AG04450 (cell line): ENCODE measurements around the gene MAD1L1. TPM values are rescaled to one million over a fixed set of nuclear protein-coding genes. Genes with fewer than 3 reads are reported as not detected.

ENCODE experiments used
- CTCF ChIA-PET: fragments of 300-600, 350-600 bp; formaldehyde crosslinking; extraction: SDS; loops from one replicate; lab custom pipeline; 2022; ENCODE audit warnings: antibody characterized with exemption, inconsistent platforms; lab: Charles Lee
- POLR2A ChIA-PET: fragments of 350-600 bp; formaldehyde crosslinking; extraction: SDS; loops from one replicate; lab custom pipeline; 2021; ENCODE audit warnings: antibody characterized with exemption, inconsistent platforms; lab: Yijun Ruan, JAX
- DNase-seq: peaks from one replicate; pipeline ENCODE4 v3.0.0-alpha.2; 2011; ENCODE audit warnings: low read depth, low spot score
- H3K27ac ChIP-seq: one replicate; pipeline ENCODE4 v1.5.1; 2012; ENCODE audit warnings: low read depth, low read length, control low read depth
- H3K27me3 ChIP-seq: one replicate; pipeline ENCODE4 v1.6.0; 2012; ENCODE audit warnings: low read length; ENCODE audit not compliant: control insufficient read depth, insufficient read depth
- H3K4me3 ChIP-seq: 2 replicates; pipeline ENCODE4 v1.5.1; 2011; ENCODE audit warnings: mild to moderate bottlenecking, low read depth, low read length, control low read depth
- H3K9me3 ChIP-seq: 2 replicates; pipeline ENCODE4 v1.5.1; 2012; ENCODE audit warnings: low read length; ENCODE audit not compliant: control insufficient read depth, insufficient read depth
- CTCF ChIP-seq: IDR thresholded peaks from 2 replicates; pipeline ENCODE4 v1.5.1; 2011; ENCODE audit warnings: low read depth, low read length, control low read depth, inconsistent platforms
- polyA plus RNA-seq: library from polyadenylated mRNA; depleted of rRNA; stranded (reverse); fragments of >200 nt; gene quantifications from 2 replicates; pipeline ENCODE4 v1.2.3, GENCODE V29; 2011

MAD1L1 gene
- polyA plus RNA-seq, 1 experiment: 11.9 TPM

- DNase-seq: no peak
- Histone ChIP-seq H3K4me3 (peak overlapping the region; percentile 85), H3K27ac (peak overlapping the region; percentile 47), H3K9me3 (no peaks in the 10 kb centered on the region; the same call in 1 of the 2 replicates), H3K27me3 (no peaks in the 10 kb centered on the region)
- CTCF ChIA-PET: interaction anchor here (1.7 kb wide), 1 partner anchor 105 kb away, joined by 8 read pairs; no protein-coding TSS in a partner anchor
- POLR2A ChIA-PET: interaction anchor here (0.7 kb wide), 1 partner anchor 8 kb away, joined by 3 read pairs; no protein-coding TSS in a partner anchor
- no peak for TF ChIP-seq CTCF
Observed at GRCh38 chr7:2242541-2243429, 10.0 kb upstream of the MAD1L1 start.

- POLR2A ChIA-PET: interaction anchor here (0.7 to 1.8 kb wide), 3 partner anchors 9 to 131 kb away, joined by 3 to 5 read pairs (median 3); partner anchors contain the start of gene MAD1L1
- peak; percentile 16 for DNase-seq
- no peak for TF ChIP-seq CTCF
- Histone ChIP-seq H3K9me3 (no peaks in the 10 kb centered on the region; the same call in 1 of the 2 replicates), H3K27ac (peak within 1 kb of the TSS; percentile 47), H3K4me3 (peak within 1 kb of the TSS; percentile 85), H3K27me3 (no peaks in the 10 kb centered on the region)
- CTCF ChIA-PET: interaction anchor here (0.6 to 1.7 kb wide), 2 partner anchors 47 to 106 kb away, joined by 3 to 8 read pairs; no protein-coding TSS in a partner anchor
Observed at GRCh38 chr7:2241580-2242540, 9.1 kb upstream of the MAD1L1 start, which contains the start of the genes MRM2 and NUDT1. Gene MRM2 (minus strand): TSS chr7:2242205. CDS start chr7:2242169, 36 bp downstream. Gene NUDT1 (plus strand): TSS chr7:2242226. CDS start chr7:2244575, 2,349 bp downstream.

- H3K27ac ChIP-seq: no peak overlapping the region
- no peaks in the 10 kb centered on the region for H3K27me3 ChIP-seq
- no peak for TF ChIP-seq CTCF
- no peak overlapping the region for H3K4me3 ChIP-seq
- DNase-seq: no peak
- H3K9me3 ChIP-seq: no peaks in the 10 kb centered on the region; the same call in 1 of the 2 replicates
- ChIA-PET CTCF (interaction anchor here (1.5 to 2.4 kb wide), 2 partner anchors 9 to 109 kb away, joined by 3 to 7 read pairs; no protein-coding TSS in a partner anchor), POLR2A (interaction anchor here (0.9 kb wide), 1 partner anchor 10 kb away, joined by 3 read pairs; no protein-coding TSS in a partner anchor)
Observed at GRCh38 chr7:2239242-2239641, 6.5 kb upstream of the MAD1L1 start.

GRCh38 chr7:2237109-2237602 lies 4.4 kb upstream of the MAD1L1 start:
- Histone ChIP-seq H3K4me3 (no peak overlapping the region), H3K27ac (no peak overlapping the region), H3K9me3 (no peaks in the 10 kb centered on the region; the same call in 1 of the 2 replicates), H3K27me3 (no peaks in the 10 kb centered on the region)
- TF ChIP-seq CTCF: no peak
- ChIA-PET POLR2A (no interaction called here), CTCF (interaction anchor here (1.9 to 2.4 kb wide), 2 partner anchors 11 to 111 kb away, joined by 6 to 7 read pairs; no protein-coding TSS in a partner anchor)
- DNase-seq: no peak
